ENCODE data around the gene MIPOL1.
"Not testable (repeated sequence)": the region's sequence is repeated elsewhere in the genome, so short reads cannot be mapped to it uniquely, and the experiment has no call there.

MIPOL1 gene

DNA sequence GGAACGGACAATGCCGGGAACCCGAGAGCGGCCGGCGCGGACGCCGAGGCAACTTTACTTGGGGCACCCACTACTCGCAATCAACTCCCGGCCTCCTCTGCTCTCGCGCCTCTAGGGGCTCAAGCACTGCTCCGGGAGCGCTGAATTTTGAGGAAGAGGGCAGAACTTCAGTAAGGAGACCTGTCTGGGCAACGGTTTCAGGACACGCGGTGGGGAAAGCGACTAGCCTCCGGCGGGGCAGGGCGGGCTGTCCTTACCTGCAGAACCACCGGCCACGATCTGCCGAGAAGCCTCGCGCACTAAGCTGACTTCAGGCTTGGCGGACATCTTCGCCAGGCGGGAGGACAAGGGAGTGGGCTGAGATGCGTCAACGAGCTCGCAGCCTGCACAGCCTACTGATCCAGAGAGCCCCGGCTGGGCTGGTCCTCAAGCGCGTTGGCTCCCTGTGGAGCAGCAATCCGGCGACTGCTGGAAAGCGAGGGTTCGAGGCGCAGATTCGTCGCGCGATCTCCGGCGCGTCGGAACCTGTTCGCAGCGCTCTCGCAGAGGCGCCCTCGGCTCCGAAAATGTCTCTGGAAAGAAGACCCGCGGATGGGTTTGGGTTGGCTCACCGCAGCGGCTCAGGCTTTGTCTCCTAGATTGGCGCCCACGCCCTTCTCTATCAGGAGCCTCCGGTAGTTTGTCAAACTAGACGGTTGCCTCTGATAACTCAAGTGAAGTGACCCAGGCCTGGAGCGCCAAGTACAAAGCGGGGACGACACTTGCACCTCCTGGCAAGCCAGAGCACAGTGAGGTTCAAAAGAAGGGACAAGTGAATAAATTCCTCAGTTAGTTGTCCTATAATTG lies 25.5 kb upstream of the MIPOL1 start, which contains the start of gene SLC25A21:
SLC25A21 (minus strand) TSS at position 583 of the 846 bp plus-strand sequence.
- peak; percentile 45 for DNase-seq (ENCODE audit: low read depth)
- in situ Hi-C loops (cut with HindIII; ENCODE audit: low sequenced_read_pairs): no loop called here

DNA sequence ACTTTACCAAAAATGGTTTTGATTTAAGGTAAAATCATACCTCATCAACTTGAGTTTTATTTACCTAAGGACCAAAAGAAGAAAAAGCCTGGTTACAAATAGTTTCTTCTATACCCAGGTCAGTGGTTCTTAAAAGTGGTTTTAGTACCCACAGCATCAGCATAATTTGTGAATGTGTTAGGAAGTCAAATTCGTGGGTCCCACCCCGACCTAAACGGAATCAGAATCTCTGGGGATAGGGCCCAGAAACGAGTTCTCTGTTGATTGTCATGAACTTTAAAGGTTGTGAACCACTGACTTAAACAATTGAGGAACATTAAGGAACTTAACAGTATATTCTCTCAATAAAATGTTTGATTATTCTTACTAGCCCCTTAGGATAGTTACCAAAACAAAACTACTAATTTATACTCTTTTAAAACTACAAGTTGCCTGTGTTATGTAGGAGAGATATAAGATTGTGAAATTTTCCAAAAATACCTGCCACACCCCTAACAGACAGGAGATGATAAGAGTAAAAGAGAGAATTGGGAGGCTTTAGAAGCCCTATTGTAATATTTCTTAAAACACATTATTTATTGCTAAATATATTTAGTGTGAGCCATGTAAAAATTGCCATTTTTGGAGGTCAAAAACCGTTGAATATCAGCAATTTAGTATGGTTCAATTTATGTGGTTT lies 24.7 kb upstream of the MIPOL1 start:
- H3K4me3 ChIP-seq (ENCODE audit: low read depth, low read length): peak overlapping the region; percentile 68
- TF ChIP-seq, protein P1, sequence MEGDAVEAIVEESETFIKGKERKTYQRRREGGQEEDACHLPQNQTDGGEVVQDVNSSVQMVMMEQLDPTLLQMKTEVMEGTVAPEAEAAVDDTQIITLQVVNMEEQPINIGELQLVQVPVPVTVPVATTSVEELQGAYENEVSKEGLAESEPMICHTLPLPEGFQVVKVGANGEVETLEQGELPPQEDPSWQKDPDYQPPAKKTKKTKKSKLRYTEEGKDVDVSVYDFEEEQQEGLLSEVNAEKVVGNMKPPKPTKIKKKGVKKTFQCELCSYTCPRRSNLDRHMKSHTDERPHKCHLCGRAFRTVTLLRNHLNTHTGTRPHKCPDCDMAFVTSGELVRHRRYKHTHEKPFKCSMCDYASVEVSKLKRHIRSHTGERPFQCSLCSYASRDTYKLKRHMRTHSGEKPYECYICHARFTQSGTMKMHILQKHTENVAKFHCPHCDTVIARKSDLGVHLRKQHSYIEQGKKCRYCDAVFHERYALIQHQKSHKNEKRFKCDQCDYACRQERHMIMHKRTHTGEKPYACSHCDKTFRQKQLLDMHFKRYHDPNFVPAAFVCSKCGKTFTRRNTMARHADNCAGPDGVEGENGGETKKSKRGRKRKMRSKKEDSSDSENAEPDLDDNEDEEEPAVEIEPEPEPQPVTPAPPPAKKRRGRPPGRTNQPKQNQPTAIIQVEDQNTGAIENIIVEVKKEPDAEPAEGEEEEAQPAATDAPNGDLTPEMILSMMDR (IDR thresholded peaks at IDR 0.05; ENCODE audit: low read depth, low read length, missing control alignments): no peak
- DNase-seq (ENCODE audit: low read depth): no peak
- in situ Hi-C loops (cut with HindIII; ENCODE audit: low sequenced_read_pairs): no loop called here

More for the DNA sequence above, 25.5 kb upstream of the MIPOL1 start, which contains the start of gene SLC25A21:
- TF ChIP-seq, protein P1 (IDR thresholded peaks at IDR 0.05; ENCODE audit: low read depth, low read length, missing control alignments): peak; percentile 26
- H3K4me3 ChIP-seq (ENCODE audit: low read depth, low read length): peak within 1 kb of the TSS; percentile 68

DNA sequence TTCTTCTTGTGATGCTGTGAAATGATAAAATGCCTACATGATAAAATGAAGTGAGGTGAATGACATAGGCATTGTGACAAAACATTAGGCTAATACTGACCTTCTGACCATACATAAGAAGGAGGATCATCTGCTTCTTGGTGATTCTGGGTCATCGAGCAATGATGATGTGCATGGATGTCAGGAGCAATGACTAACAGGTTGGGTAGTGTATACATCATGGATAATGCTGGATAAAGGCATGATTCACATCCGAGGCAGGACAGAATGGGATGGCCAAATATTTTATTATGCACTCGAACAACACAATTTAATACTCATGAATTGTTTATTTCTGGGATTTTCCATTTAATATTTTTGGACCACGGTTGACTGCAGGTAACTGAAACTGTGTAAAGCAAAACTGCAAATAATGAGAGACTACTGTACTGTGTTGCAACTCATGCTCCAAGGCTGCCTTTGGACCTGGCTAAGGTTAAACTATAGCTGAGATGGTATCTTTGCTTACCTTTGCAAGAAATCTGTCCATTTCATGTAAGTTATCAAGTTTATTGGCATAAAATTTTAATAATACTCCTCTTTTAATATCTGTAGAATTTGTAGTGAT lies 17.7 kb upstream of the MIPOL1 start:
- DNase-seq (ENCODE audit: low read depth): no peak
- in situ Hi-C loops (cut with HindIII; ENCODE audit: low sequenced_read_pairs): no loop called here
- H3K4me3 ChIP-seq (ENCODE audit: low read depth, low read length): no peak overlapping the region
- TF ChIP-seq, protein P1 (IDR thresholded peaks at IDR 0.05; ENCODE audit: low read depth, low read length, missing control alignments): no peak

DNA sequence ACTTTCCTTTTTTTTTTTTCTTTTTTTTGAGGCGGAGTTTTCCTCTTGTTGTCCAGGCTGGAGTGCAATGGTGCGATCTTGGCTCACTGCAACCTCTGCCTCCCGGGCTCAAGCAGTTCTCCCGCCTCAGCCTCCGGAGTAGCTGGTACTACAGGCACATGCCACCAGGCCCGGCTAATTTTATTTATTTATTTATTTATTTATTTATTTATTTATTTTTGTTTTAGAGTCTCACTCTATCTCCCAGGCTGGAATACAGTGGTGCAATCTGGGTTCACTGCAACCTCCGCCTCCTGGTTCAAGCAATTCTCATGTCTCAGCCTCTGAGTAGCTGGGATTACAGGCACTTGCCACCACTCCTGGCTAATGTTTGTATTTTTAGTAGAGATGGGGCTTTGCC lies 16.9 kb upstream of the MIPOL1 start:
- in situ Hi-C loops (cut with HindIII; ENCODE audit: low sequenced_read_pairs); DNase-seq (ENCODE audit: low read depth); H3K4me3 ChIP-seq (ENCODE audit: low read depth, low read length): not testable (repeated sequence)

DNA sequence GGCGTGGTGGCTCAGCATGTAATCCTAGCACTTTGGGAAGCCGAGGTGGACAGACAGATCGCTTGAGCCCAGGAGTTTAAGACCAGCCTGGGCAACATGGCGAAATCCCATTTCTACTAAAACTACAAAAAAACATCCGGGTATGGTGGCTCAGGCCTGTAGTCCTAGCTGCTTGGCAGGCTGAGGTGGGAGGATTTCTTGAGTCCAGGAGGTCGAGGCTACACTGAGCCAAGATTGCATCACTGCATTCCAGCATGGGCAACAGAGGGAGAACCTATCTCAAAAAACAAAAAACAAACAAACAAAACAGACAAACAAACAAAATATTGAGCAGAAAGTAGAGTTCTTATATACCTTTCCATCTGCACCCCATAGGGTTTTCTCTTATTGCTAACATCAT lies 16.3 kb upstream of the MIPOL1 start:
- no peak overlapping the region for H3K4me3 ChIP-seq (ENCODE audit: low read depth, low read length)
- in situ Hi-C loops (cut with HindIII; ENCODE audit: low sequenced_read_pairs): no loop called here
- no peak for DNase-seq (ENCODE audit: low read depth)
- TF ChIP-seq, protein P1 (IDR thresholded peaks at IDR 0.05; ENCODE audit: low read depth, low read length, missing control alignments): no peak

DNA sequence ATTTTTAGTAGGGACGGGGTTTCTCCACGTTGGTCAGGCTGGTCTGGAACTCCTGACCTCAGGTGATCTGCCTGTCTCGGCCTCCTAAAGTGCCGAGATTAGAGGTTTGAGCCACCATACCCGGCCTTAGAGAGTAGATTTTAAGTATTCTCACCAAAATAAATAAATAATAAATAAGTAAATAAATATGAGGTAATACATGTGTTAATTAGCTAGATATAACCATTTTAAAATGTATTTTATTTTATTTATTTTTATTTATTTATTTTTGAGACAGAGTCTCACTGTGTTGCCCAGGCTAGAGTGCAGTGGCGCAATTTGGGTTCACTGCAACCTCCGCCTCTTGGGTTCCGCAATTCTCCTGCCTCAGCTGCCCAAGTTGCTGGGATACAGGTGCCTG lies 13.2 kb upstream of the MIPOL1 start:
- H3K4me3 ChIP-seq (ENCODE audit: low read depth, low read length); in situ Hi-C loops (cut with HindIII; ENCODE audit: low sequenced_read_pairs); DNase-seq (ENCODE audit: low read depth): not testable (repeated sequence)

GRCh38 chr14:37185670-37186069 lies 12.1 kb upstream of the MIPOL1 start:
- in situ Hi-C loops (cut with HindIII; ENCODE audit: low sequenced_read_pairs): no loop called here
- DNase-seq (ENCODE audit: low read depth): no peak
- TF ChIP-seq, protein P1 (IDR thresholded peaks at IDR 0.05; ENCODE audit: low read depth, low read length, missing control alignments): no peak
- H3K4me3 ChIP-seq (ENCODE audit: low read depth, low read length): no peak overlapping the region
